Measurements from ENCODE around the gene GATAD2A. TPM values are rescaled to one million over a fixed set of nuclear protein-coding genes. Genes with fewer than 3 reads are reported as not detected.
A peak's percentile ranks its signal among the peaks of the same experiment; 100 is the strongest.

The GATAD2A gene
- total and polyA plus RNA-seq, 10 of the 15 experiments (the other 5 are each of a cell fraction or from before 2014, with no cell fraction given), result 2.6 to 173 (median 32.0) TPM

DNA sequence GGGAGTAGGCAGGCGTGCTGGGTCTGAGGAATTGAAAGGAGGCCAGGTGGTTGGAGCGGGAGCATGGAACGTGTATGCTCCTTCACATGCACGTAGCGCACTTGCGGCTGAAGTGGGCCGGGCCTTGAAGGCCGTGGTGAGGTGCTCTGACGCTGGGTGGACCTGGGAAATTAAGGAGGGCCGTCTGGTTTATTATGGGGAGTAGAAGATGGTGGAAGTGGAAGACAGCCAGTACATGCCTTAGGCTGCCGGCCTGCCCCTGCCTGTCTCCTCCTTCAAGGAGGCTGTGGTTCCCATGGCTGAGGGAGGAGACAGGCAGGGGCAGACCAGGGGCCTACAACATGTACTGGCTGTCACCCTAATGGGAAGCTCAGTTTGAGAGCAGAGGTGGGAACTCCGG, 23.9 kb downstream of the GATAD2A start:
- 95% methylated on average over 11 of the region's 12 CpGs for WGBS (ENCODE audit: insufficient coverage, insufficient replicate concordance, low lambda C conversion rate, missing lambda C conversion rate)
- Histone ChIP-seq H3K27ac (ENCODE audit: control insufficient read depth, insufficient read depth) (no peak overlapping the region), H4K20me1 (ENCODE audit: control insufficient read depth, insufficient read depth) (peaks cover 12% of the 10 kb centered on the region), H3K9me3 (replicated peaks; ENCODE audit: control insufficient read depth, insufficient read depth, low read length) (no peaks in the 10 kb centered on the region), H3K79me2 (ENCODE audit: control insufficient read depth, insufficient read depth, low read length) (peaks cover 76% of the 10 kb centered on the region), H3K4me1 (ENCODE audit: control insufficient read depth, insufficient read depth, low read length) (peaks cover 5% of the 10 kb centered on the region), H2AFZ (ENCODE audit: control insufficient read depth, low read depth, low read length) (no peak overlapping the region), H3K36me3 (ENCODE audit: control insufficient read depth in 2 of 2, insufficient read depth in 2 of 2, low read length in 1 of 2) (peaks cover 0 to 10% of the 10 kb centered on the region in 2 experiments; a peak in 3 of 4 replicates), H3K4me2 (ENCODE audit: control insufficient read depth, insufficient read depth) (no peak overlapping the region), H3K4me3 (no peak overlapping the region), H3K9ac (ENCODE audit: control insufficient read depth, insufficient read depth, low read length) (no peak overlapping the region), H3K27me3 (replicated peaks in 1 of 2; ENCODE audit: control insufficient read depth in 2 of 2, insufficient read depth in 2 of 2, low read length in 1 of 2) (no peaks in the 10 kb centered on the region)
- ChIA-PET POLR2A (interaction anchor here (0.5 to 2.2 kb wide), 5 partner anchors 15 to 332 kb away, joined by 3 to 6 read pairs (median 5); partner anchors contain the start of gene GATAD2A), RAD21 (ENCODE audit: unreplicated experiment) (no interaction called here), SMC1A (ENCODE audit: uncharacterized antibody, unreplicated experiment) (interaction anchor here (1.5 kb wide), 1 partner anchor 18 kb away, joined by 3 read pairs; no protein-coding TSS in a partner anchor), CTCF (no interaction called here)
- TF ChIP-seq IRF4 (IDR thresholded peaks at IDR 0.05; ENCODE audit: low read depth, low read length) (no peak), POLR2AphosphoS5 (IDR thresholded peaks at IDR 0.05; ENCODE audit: low read length) (0 out of 2 replicates have a peak, but pooled peaks have one; percentile 16), SMC3 (IDR thresholded peaks at IDR 0.05; ENCODE audit: borderline replicate concordance, low read length) (no peak)
- TF ChIP-seq, protein P1, sequence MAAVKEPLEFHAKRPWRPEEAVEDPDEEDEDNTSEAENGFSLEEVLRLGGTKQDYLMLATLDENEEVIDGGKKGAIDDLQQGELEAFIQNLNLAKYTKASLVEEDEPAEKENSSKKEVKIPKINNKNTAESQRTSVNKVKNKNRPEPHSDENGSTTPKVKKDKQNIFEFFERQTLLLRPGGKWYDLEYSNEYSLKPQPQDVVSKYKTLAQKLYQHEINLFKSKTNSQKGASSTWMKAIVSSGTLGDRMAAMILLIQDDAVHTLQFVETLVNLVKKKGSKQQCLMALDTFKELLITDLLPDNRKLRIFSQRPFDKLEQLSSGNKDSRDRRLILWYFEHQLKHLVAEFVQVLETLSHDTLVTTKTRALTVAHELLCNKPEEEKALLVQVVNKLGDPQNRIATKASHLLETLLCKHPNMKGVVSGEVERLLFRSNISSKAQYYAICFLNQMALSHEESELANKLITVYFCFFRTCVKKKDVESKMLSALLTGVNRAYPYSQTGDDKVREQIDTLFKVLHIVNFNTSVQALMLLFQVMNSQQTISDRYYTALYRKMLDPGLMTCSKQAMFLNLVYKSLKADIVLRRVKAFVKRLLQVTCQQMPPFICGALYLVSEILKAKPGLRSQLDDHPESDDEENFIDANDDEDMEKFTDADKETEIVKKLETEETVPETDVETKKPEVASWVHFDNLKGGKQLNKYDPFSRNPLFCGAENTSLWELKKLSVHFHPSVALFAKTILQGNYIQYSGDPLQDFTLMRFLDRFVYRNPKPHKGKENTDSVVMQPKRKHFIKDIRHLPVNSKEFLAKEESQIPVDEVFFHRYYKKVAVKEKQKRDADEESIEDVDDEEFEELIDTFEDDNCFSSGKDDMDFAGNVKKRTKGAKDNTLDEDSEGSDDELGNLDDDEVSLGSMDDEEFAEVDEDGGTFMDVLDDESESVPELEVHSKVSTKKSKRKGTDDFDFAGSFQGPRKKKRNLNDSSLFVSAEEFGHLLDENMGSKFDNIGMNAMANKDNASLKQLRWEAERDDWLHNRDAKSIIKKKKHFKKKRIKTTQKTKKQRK (IDR thresholded peaks at IDR 0.05; ENCODE audit: low read depth, low read length), result no peak
- intact Hi-C loops (cut with micrococcal nuclease; ENCODE audit: unreplicated experiment), result no loop called here
- ATAC-seq (no peak), FAIRE-seq (no peak), DNase-seq (ENCODE audit: low read depth, low spot score) (no peak)
- in situ Hi-C loops (cut with MboI), result no loop called here
- no TSS peak for BruUV-seq (replicated peaks)

Measured in GM12878 (cell line).